IPS-15b (cell line): ENCODE results near the gene SACM1L.
"Not testable (repeated sequence)": the region's sequence is repeated elsewhere in the genome, so short reads cannot be mapped to it uniquely, and the experiment has no call there.

ENCODE experiments used
- H3K27me3 ChIP-seq: one replicate; pipeline ENCODE4 v1.6.1; 2013; ENCODE audit warnings: low read length; ENCODE audit not compliant: control insufficient read depth, insufficient read depth
- H3K36me3 ChIP-seq: one replicate; pipeline ENCODE4 v1.6.1; 2013; ENCODE audit warnings: low read length; ENCODE audit not compliant: control insufficient read depth, insufficient read depth
- H3K4me1 ChIP-seq: one replicate; pipeline ENCODE4 v1.6.1; 2013; ENCODE audit warnings: mild to moderate bottlenecking, low read length; ENCODE audit not compliant: control insufficient read depth, insufficient read depth
- H3K4me3 ChIP-seq: one replicate; pipeline ENCODE4 v1.5.1; 2013; ENCODE audit warnings: low read depth, low read length
- H3K9ac ChIP-seq: one replicate; pipeline ENCODE4 v1.6.1; 2013; ENCODE audit warnings: low read depth, mild to moderate bottlenecking, low read length
- H3K9me3 ChIP-seq: one replicate; pipeline ENCODE4 v1.6.1; 2013; ENCODE audit warnings: mild to moderate bottlenecking, low read length; ENCODE audit not compliant: control insufficient read depth, insufficient read depth

SACM1L gene

GRCh38 chr3:45749036-45749600, 59.9 kb downstream of the SACM1L start:
- H3K9ac ChIP-seq, H3K27me3 ChIP-seq, H3K9me3 ChIP-seq, H3K4me3 ChIP-seq, H3K4me1 ChIP-seq: not testable (repeated sequence)
- H3K36me3 ChIP-seq: peaks cover 15% of the 10 kb centered on the region

- Histone ChIP-seq H3K4me1 (no peaks in the 10 kb centered on the region), H3K4me3 (no peak overlapping the region), H3K9ac (no peak overlapping the region), H3K36me3 (peaks cover 15% of the 10 kb centered on the region), H3K9me3 (no peaks in the 10 kb centered on the region), H3K27me3 (no peaks in the 10 kb centered on the region)
These were observed 60.7 kb downstream of the SACM1L start for GRCh38 chr3:45749880-45750279.

- Histone ChIP-seq H3K9me3 (no peaks in the 10 kb centered on the region), H3K9ac (no peak overlapping the region), H3K4me1 (no peaks in the 10 kb centered on the region), H3K4me3 (no peak overlapping the region), H3K36me3 (peaks cover 11% of the 10 kb centered on the region), H3K27me3 (no peaks in the 10 kb centered on the region)
These were observed 62.5 kb downstream of the SACM1L start for GRCh38 chr3:45751537-45752242.

GRCh38 chr3:45753095-45753494, 63.9 kb downstream of the SACM1L start:
- peaks cover 2% of the 10 kb centered on the region for H3K4me1 ChIP-seq
- no peaks in the 10 kb centered on the region for H3K9me3 ChIP-seq
- H3K9ac ChIP-seq: no peak overlapping the region
- H3K36me3 ChIP-seq: peaks cover under 1% of the 10 kb centered on the region
- H3K27me3 ChIP-seq: no peaks in the 10 kb centered on the region
- no peak overlapping the region for H3K4me3 ChIP-seq

- H3K27me3 ChIP-seq: no peaks in the 10 kb centered on the region
- no peak overlapping the region for H3K4me3 ChIP-seq
- H3K4me1 ChIP-seq: peaks cover 3% of the 10 kb centered on the region
- H3K36me3 ChIP-seq: no peaks in the 10 kb centered on the region
- no peak overlapping the region for H3K9ac ChIP-seq
- H3K9me3 ChIP-seq: no peaks in the 10 kb centered on the region
These were observed 65.3 kb downstream of the SACM1L start for GRCh38 chr3:45754461-45754860.

- no peaks in the 10 kb centered on the region for H3K9me3 ChIP-seq
- no peak overlapping the region for H3K4me3 ChIP-seq
- H3K4me1 ChIP-seq: peaks cover 3% of the 10 kb centered on the region
- no peaks in the 10 kb centered on the region for H3K27me3 ChIP-seq
- no peaks in the 10 kb centered on the region for H3K36me3 ChIP-seq
- no peak overlapping the region for H3K9ac ChIP-seq
These were observed 66.9 kb downstream of the SACM1L start for GRCh38 chr3:45756055-45756454.

GRCh38 chr3:45757141-45757540, 67.9 kb downstream of the SACM1L start:
- H3K4me1 ChIP-seq, H3K27me3 ChIP-seq, H3K9me3 ChIP-seq, H3K36me3 ChIP-seq, H3K4me3 ChIP-seq, H3K9ac ChIP-seq: not testable (repeated sequence)

GRCh38 chr3:45758871-45759270, 69.7 kb downstream of the SACM1L start:
- Histone ChIP-seq H3K4me3 (no peak overlapping the region), H3K36me3 (no peaks in the 10 kb centered on the region), H3K9me3 (no peaks in the 10 kb centered on the region), H3K27me3 (no peaks in the 10 kb centered on the region), H3K9ac (no peak overlapping the region), H3K4me1 (peaks cover 3% of the 10 kb centered on the region)

- Histone ChIP-seq H3K9me3 (no peaks in the 10 kb centered on the region), H3K4me1 (peaks cover 3% of the 10 kb centered on the region), H3K36me3 (no peaks in the 10 kb centered on the region), H3K9ac (no peak overlapping the region), H3K4me3 (no peak overlapping the region), H3K27me3 (no peaks in the 10 kb centered on the region)
These were observed 70.7 kb downstream of the SACM1L start for GRCh38 chr3:45759851-45760250.

GRCh38 chr3:45760878-45761711, 71.9 kb downstream of the SACM1L start:
- H3K27me3 ChIP-seq: no peaks in the 10 kb centered on the region
- H3K4me1 ChIP-seq: peaks cover 3% of the 10 kb centered on the region
- no peaks in the 10 kb centered on the region for H3K36me3 ChIP-seq
- no peaks in the 10 kb centered on the region for H3K9me3 ChIP-seq
- H3K9ac ChIP-seq: no peak overlapping the region
- H3K4me3 ChIP-seq: no peak overlapping the region

- Histone ChIP-seq H3K4me3 (no peak overlapping the region), H3K4me1 (peaks cover 3% of the 10 kb centered on the region), H3K9ac (no peak overlapping the region), H3K36me3 (no peaks in the 10 kb centered on the region), H3K27me3 (no peaks in the 10 kb centered on the region), H3K9me3 (no peaks in the 10 kb centered on the region)
These were observed 72.6 kb downstream of the SACM1L start for GRCh38 chr3:45761831-45762230.
